ENCODE data around the gene COX4I1.

COX4I1 gene

DNA sequence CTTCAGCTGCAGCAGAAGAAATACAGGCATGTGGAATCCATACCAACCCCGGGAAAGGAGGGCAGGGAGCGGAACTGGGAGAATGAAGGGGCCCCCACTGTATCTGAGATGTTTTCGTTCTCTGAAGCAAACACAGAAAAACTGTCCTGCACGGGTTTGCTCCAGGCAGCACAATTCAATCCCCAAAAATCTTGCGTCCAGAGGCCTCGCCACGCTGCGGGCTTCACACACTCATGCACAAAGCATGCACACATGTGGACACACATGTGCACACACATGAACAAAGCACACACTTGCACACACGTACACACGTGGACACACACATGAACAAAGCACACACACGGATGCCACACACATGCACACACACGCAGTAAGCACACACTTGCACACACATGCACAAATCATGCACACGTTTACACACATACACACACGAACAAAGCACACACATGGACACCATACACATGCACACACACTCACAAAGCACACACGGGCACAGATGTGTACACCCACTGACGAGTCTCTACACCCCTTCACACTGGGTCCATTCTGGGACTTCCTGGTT, 27.3 kb downstream of the COX4I1 start:
- no peaks in the 10 kb centered on the region for H3K36me3 ChIP-seq (ENCODE audit: insufficient read depth, low read length)
- no peaks in the 10 kb centered on the region for H3K9me3 ChIP-seq (ENCODE audit: insufficient read depth, low read depth, low read length)
- H2AFZ ChIP-seq (ENCODE audit: low read length) = no peak overlapping the region
- no peak overlapping the region for H3K4me2 ChIP-seq (ENCODE audit: low read depth, low read length, poor library complexity, severe bottlenecking)
- H3K4me3 ChIP-seq (ENCODE audit: low read length, poor library complexity, severe bottlenecking) = no peak overlapping the region
- no peaks in the 10 kb centered on the region for H3K9me2 ChIP-seq (replicated peaks; ENCODE audit: low read depth, low read length)
- no peaks in the 10 kb centered on the region for H4K20me1 ChIP-seq (ENCODE audit: insufficient read depth, low read length, poor library complexity, severe bottlenecking)
- no peaks in the 10 kb centered on the region for H3K27me3 ChIP-seq (ENCODE audit: insufficient read depth, low read length, poor library complexity, severe bottlenecking)
- no peaks in the 10 kb centered on the region for H3K79me2 ChIP-seq (ENCODE audit: insufficient read depth, low read length)
- no peak overlapping the region for H3K9ac ChIP-seq (ENCODE audit: low read depth, low read length, poor library complexity, severe bottlenecking)
- no peaks in the 10 kb centered on the region for H3K4me1 ChIP-seq (ENCODE audit: insufficient read depth, low read length, poor library complexity, severe bottlenecking)
- no peaks in the 10 kb centered on the region for H3F3A ChIP-seq (ENCODE audit: low read depth)
- TF ChIP-seq EZH2phosphoT487 (IDR thresholded peaks at IDR 0.05; ENCODE audit: borderline replicate concordance) = no peak
- TF ChIP-seq, protein P1, sequence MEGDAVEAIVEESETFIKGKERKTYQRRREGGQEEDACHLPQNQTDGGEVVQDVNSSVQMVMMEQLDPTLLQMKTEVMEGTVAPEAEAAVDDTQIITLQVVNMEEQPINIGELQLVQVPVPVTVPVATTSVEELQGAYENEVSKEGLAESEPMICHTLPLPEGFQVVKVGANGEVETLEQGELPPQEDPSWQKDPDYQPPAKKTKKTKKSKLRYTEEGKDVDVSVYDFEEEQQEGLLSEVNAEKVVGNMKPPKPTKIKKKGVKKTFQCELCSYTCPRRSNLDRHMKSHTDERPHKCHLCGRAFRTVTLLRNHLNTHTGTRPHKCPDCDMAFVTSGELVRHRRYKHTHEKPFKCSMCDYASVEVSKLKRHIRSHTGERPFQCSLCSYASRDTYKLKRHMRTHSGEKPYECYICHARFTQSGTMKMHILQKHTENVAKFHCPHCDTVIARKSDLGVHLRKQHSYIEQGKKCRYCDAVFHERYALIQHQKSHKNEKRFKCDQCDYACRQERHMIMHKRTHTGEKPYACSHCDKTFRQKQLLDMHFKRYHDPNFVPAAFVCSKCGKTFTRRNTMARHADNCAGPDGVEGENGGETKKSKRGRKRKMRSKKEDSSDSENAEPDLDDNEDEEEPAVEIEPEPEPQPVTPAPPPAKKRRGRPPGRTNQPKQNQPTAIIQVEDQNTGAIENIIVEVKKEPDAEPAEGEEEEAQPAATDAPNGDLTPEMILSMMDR (conservative IDR thresholded peaks at IDR 0.05; ENCODE audit: low read length) = no peak

DNA sequence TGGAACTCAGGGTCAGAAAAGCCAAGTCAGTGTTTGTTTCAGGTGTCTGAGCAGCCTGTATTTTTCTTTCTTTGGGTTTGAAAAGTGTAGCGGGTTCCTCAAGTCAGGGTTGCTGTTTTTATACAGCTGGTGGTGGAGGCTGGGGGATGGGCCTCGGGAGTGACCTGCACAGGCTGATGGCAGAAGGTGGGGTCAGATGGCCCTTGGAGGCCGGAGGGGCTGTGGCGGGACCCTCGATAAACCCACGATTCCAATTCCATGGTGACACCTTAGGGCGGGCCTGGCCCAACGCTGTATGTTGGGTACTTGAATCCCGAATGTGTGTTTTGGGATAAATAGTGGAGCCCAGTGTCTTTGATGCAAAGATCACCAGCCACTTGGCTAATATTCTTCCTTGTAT, 28.7 kb downstream of the COX4I1 start:
- no peaks in the 10 kb centered on the region for H3K27me3 ChIP-seq (ENCODE audit: insufficient read depth, low read length, poor library complexity, severe bottlenecking)
- no peaks in the 10 kb centered on the region for H3F3A ChIP-seq (ENCODE audit: low read depth)
- no peaks in the 10 kb centered on the region for H3K36me3 ChIP-seq (ENCODE audit: insufficient read depth, low read length)
- H3K4me3 ChIP-seq (ENCODE audit: low read length, poor library complexity, severe bottlenecking) = no peak overlapping the region
- TF ChIP-seq, protein P1 (conservative IDR thresholded peaks at IDR 0.05; ENCODE audit: low read length) = no peak
- TF ChIP-seq EZH2phosphoT487 (IDR thresholded peaks at IDR 0.05; ENCODE audit: borderline replicate concordance) = no peak
- H3K9me3 ChIP-seq (ENCODE audit: insufficient read depth, low read depth, low read length) = no peaks in the 10 kb centered on the region; the same call in 1 of the 2 replicates
- H3K4me2 ChIP-seq (ENCODE audit: low read depth, low read length, poor library complexity, severe bottlenecking) = no peak overlapping the region
- no peaks in the 10 kb centered on the region for H3K9me2 ChIP-seq (replicated peaks; ENCODE audit: low read depth, low read length)
- no peaks in the 10 kb centered on the region for H4K20me1 ChIP-seq (ENCODE audit: insufficient read depth, low read length, poor library complexity, severe bottlenecking)
- no peaks in the 10 kb centered on the region for H3K4me1 ChIP-seq (ENCODE audit: insufficient read depth, low read length, poor library complexity, severe bottlenecking)
- no peaks in the 10 kb centered on the region for H3K79me2 ChIP-seq (ENCODE audit: insufficient read depth, low read length)
- H2AFZ ChIP-seq (ENCODE audit: low read length) = no peak overlapping the region
- no peak overlapping the region for H3K9ac ChIP-seq (ENCODE audit: low read depth, low read length, poor library complexity, severe bottlenecking)

DNA sequence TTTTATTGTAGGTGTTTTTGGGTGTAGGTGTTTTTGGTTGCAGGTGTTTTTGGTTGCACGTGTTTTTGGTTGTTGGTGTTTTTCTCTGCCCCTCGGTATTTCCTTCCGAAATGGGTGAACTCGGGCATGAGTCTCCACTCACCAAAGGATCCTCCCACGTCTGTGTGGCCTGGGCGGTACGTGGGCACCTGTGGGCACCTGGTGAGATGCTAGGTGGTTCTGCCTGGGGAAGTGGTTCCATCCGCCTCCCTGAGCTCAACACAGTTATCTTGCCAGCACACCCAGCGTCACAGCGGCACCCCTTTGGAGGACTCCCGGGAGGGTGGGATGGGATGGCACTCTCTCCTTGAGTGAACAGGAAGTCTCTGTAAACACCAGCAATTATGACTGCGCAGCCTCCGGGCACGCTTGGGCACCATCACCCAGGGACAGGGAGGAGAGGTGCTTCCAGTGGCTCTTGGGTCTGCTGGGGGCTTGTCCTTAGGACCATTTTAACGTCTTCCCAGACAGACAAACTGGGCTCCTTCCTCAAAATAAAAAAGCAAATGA, 29.8 kb downstream of the COX4I1 start:
- TF ChIP-seq, protein P1 (conservative IDR thresholded peaks at IDR 0.05; ENCODE audit: low read length) = no peak
- no peak for TF ChIP-seq EZH2phosphoT487 (IDR thresholded peaks at IDR 0.05; ENCODE audit: borderline replicate concordance)
- no peaks in the 10 kb centered on the region for H3K27me3 ChIP-seq (ENCODE audit: insufficient read depth, low read length, poor library complexity, severe bottlenecking)
- no peaks in the 10 kb centered on the region for H3K79me2 ChIP-seq (ENCODE audit: insufficient read depth, low read length)
- no peaks in the 10 kb centered on the region; the same call in 1 of the 2 replicates for H3K9me3 ChIP-seq (ENCODE audit: insufficient read depth, low read depth, low read length)
- H3K9me2 ChIP-seq (replicated peaks; ENCODE audit: low read depth, low read length) = no peaks in the 10 kb centered on the region
- H3K36me3 ChIP-seq (ENCODE audit: insufficient read depth, low read length) = no peaks in the 10 kb centered on the region
- H3K4me2 ChIP-seq (ENCODE audit: low read depth, low read length, poor library complexity, severe bottlenecking) = no peak overlapping the region
- H2AFZ ChIP-seq (ENCODE audit: low read length) = no peak overlapping the region
- H3K9ac ChIP-seq (ENCODE audit: low read depth, low read length, poor library complexity, severe bottlenecking) = no peak overlapping the region
- H3K4me3 ChIP-seq (ENCODE audit: low read length, poor library complexity, severe bottlenecking) = no peak overlapping the region
- no peaks in the 10 kb centered on the region for H3K4me1 ChIP-seq (ENCODE audit: insufficient read depth, low read length, poor library complexity, severe bottlenecking)
- no peaks in the 10 kb centered on the region for H3F3A ChIP-seq (ENCODE audit: low read depth)
- no peaks in the 10 kb centered on the region for H4K20me1 ChIP-seq (ENCODE audit: insufficient read depth, low read length, poor library complexity, severe bottlenecking)

All from Loucy (cell line).